ENCODE data around the gene APOL1. TPM values are rescaled to one million over a fixed set of nuclear protein-coding genes. Genes with fewer than 3 reads are reported as not detected.

Gene APOL1
- polyA plus RNA-seq, 1 experiment: 1.9 TPM

- H3K36me3 ChIP-seq (ENCODE audit: control insufficient read depth, insufficient read depth, low read length): peaks cover 42% of the 10 kb centered on the region
- POLR2A ChIA-PET: interaction anchor here (0.6 kb wide), 1 partner anchor 227 kb away, joined by 3 read pairs; the partner anchor contains the start of gene FOXRED2
Measured at GRCh38 chr22:36280379-36280778, 27.4 kb downstream of the APOL1 start.

GRCh38 chr22:36281781-36282327 lies 28.9 kb downstream of the APOL1 start:
- TF ChIP-seq, protein P1, sequence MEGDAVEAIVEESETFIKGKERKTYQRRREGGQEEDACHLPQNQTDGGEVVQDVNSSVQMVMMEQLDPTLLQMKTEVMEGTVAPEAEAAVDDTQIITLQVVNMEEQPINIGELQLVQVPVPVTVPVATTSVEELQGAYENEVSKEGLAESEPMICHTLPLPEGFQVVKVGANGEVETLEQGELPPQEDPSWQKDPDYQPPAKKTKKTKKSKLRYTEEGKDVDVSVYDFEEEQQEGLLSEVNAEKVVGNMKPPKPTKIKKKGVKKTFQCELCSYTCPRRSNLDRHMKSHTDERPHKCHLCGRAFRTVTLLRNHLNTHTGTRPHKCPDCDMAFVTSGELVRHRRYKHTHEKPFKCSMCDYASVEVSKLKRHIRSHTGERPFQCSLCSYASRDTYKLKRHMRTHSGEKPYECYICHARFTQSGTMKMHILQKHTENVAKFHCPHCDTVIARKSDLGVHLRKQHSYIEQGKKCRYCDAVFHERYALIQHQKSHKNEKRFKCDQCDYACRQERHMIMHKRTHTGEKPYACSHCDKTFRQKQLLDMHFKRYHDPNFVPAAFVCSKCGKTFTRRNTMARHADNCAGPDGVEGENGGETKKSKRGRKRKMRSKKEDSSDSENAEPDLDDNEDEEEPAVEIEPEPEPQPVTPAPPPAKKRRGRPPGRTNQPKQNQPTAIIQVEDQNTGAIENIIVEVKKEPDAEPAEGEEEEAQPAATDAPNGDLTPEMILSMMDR (IDR thresholded peaks at IDR 0.05; ENCODE audit: insufficient read depth, low read depth, low read length): no peak
- no peak overlapping the region for H3K4me3 ChIP-seq (ENCODE audit: low read depth, low read length)
- ChIA-PET POLR2A (no interaction called here), CTCF (interaction anchor here (0.6 to 1.8 kb wide), 5 partner anchors 17 to 205 kb away, joined by 3 to 7 read pairs (median 6); no protein-coding TSS in a partner anchor)
- peaks cover 54% of the 10 kb centered on the region for H3K36me3 ChIP-seq (ENCODE audit: control insufficient read depth, insufficient read depth, low read length)
- no peaks in the 10 kb centered on the region for H3K27me3 ChIP-seq (ENCODE audit: control insufficient read depth, insufficient read depth, low read length)
- DNase-seq (ENCODE audit: low read depth): no peak

More at GRCh38 chr22:36280379-36280778, 27.4 kb downstream of the APOL1 start:
- no peaks in the 10 kb centered on the region for H3K27me3 ChIP-seq (ENCODE audit: control insufficient read depth, insufficient read depth, low read length)
- CTCF ChIA-PET: interaction anchor here (0.8 to 4.8 kb wide), 6 partner anchors 9 to 89 kb away, joined by 3 to 50 read pairs (median 6); no protein-coding TSS in a partner anchor
- no peak overlapping the region for H3K4me3 ChIP-seq (ENCODE audit: low read depth, low read length)
- DNase-seq (ENCODE audit: low read depth): no peak
- TF ChIP-seq, protein P1 (IDR thresholded peaks at IDR 0.05; ENCODE audit: insufficient read depth, low read depth, low read length): no peak

- H3K27me3 ChIP-seq (ENCODE audit: control insufficient read depth, insufficient read depth, low read length): no peaks in the 10 kb centered on the region
- TF ChIP-seq, protein P1 (IDR thresholded peaks at IDR 0.05; ENCODE audit: insufficient read depth, low read depth, low read length): no peak
- POLR2A ChIA-PET: no interaction called here
- CTCF ChIA-PET: interaction anchor here (0.6 kb wide), 3 partner anchors 17 to 1922 kb away, joined by 3 to 4 read pairs (median 3); no protein-coding TSS in a partner anchor
- H3K4me3 ChIP-seq (ENCODE audit: low read depth, low read length): no peak overlapping the region
- peaks cover 57% of the 10 kb centered on the region for H3K36me3 ChIP-seq (ENCODE audit: control insufficient read depth, insufficient read depth, low read length)
- no peak for DNase-seq (ENCODE audit: low read depth)
Measured at GRCh38 chr22:36282328-36282831, 29.4 kb downstream of the APOL1 start.

- no peak for DNase-seq (ENCODE audit: low read depth)
- Histone ChIP-seq H3K36me3 (ENCODE audit: control insufficient read depth, insufficient read depth, low read length) (peaks cover 69% of the 10 kb centered on the region), H3K27me3 (ENCODE audit: control insufficient read depth, insufficient read depth, low read length) (no peaks in the 10 kb centered on the region), H3K4me3 (ENCODE audit: low read depth, low read length) (no peak overlapping the region)
- POLR2A ChIA-PET: no interaction called here
- TF ChIP-seq, protein P1 (IDR thresholded peaks at IDR 0.05; ENCODE audit: insufficient read depth, low read depth, low read length): no peak
- CTCF ChIA-PET: interaction anchor here (0.6 to 3.9 kb wide), 6 partner anchors 17 to 202 kb away, joined by 3 to 23 read pairs (median 6); no protein-coding TSS in a partner anchor
Measured at GRCh38 chr22:36284171-36284571, 31.2 kb downstream of the APOL1 start.

- ChIA-PET CTCF (interaction anchor here (0.6 to 4.0 kb wide), 8 partner anchors 7 to 184 kb away, joined by 3 to 23 read pairs (median 14); no protein-coding TSS in a partner anchor), POLR2A (no interaction called here)
- no peaks in the 10 kb centered on the region for H3K27me3 ChIP-seq (ENCODE audit: control insufficient read depth, insufficient read depth, low read length)
- H3K4me3 ChIP-seq (ENCODE audit: low read depth, low read length): no peak overlapping the region
- DNase-seq (ENCODE audit: low read depth): no peak
- peaks cover 76% of the 10 kb centered on the region for H3K36me3 ChIP-seq (ENCODE audit: control insufficient read depth, insufficient read depth, low read length)
- TF ChIP-seq, protein P1 (IDR thresholded peaks at IDR 0.05; ENCODE audit: insufficient read depth, low read depth, low read length): no peak
Measured at GRCh38 chr22:36285017-36285416, 32.1 kb downstream of the APOL1 start.

Measured in BJ (cell line).